WERI-Rb-1 (cell line): Measurements from ENCODE around the gene SCARF1.

Experiments
- DNase-seq: peaks from one replicate; pipeline ENCODE4 v3.0.0-alpha.2; 2020
- H3K27ac ChIP-seq: fragments of 250-450 bp; sonication (Bioruptor Pico); 2 replicates; pipeline ENCODE4 v1.5.1; 2020; ENCODE audit warnings: mild to moderate bottlenecking, moderate library complexity
- H3K27me3 ChIP-seq: fragments of 250-450 bp; sonication (Bioruptor Pico); 2 replicates; pipeline ENCODE4 v1.5.1; 2021; ENCODE audit warnings: mild to moderate bottlenecking, low read depth, moderate library complexity; ENCODE audit not compliant: insufficient read depth, severe bottlenecking
- H3K36me3 ChIP-seq: fragments of 250-450 bp; sonication (Bioruptor Pico); 2 replicates; pipeline ENCODE4 v1.5.1; 2020; ENCODE audit warnings: mild to moderate bottlenecking, moderate library complexity
- H3K4me3 ChIP-seq: 2 replicates; pipeline ENCODE4 v1.5.1; 2011; ENCODE audit warnings: low read depth, mild to moderate bottlenecking, control low read depth, low read length
- H3K9me3 ChIP-seq: fragments of 250-450 bp; sonication (Bioruptor Pico); 2 replicates; pipeline ENCODE4 v1.5.1; 2021; ENCODE audit warnings: mild to moderate bottlenecking, moderate library complexity; ENCODE audit not compliant: severe bottlenecking
- TF ChIP-seq, protein P1 (sequence below): IDR thresholded peaks from 2 replicates; pipeline ENCODE4 v1.5.1; 2011; ENCODE audit warnings: low read depth, mild to moderate bottlenecking, control low read depth, inconsistent platforms, low read length

Gene SCARF1

GRCh38 chr17:1626333-1626732, 19.2 kb downstream of the SCARF1 start:
- Histone ChIP-seq H3K27ac (peak overlapping the region; percentile 59), H3K9me3 (no peaks in the 10 kb centered on the region), H3K36me3 (peaks cover 9% of the 10 kb centered on the region), H3K27me3 (no peaks in the 10 kb centered on the region), H3K4me3 (no peak overlapping the region)
- TF ChIP-seq, protein P1, sequence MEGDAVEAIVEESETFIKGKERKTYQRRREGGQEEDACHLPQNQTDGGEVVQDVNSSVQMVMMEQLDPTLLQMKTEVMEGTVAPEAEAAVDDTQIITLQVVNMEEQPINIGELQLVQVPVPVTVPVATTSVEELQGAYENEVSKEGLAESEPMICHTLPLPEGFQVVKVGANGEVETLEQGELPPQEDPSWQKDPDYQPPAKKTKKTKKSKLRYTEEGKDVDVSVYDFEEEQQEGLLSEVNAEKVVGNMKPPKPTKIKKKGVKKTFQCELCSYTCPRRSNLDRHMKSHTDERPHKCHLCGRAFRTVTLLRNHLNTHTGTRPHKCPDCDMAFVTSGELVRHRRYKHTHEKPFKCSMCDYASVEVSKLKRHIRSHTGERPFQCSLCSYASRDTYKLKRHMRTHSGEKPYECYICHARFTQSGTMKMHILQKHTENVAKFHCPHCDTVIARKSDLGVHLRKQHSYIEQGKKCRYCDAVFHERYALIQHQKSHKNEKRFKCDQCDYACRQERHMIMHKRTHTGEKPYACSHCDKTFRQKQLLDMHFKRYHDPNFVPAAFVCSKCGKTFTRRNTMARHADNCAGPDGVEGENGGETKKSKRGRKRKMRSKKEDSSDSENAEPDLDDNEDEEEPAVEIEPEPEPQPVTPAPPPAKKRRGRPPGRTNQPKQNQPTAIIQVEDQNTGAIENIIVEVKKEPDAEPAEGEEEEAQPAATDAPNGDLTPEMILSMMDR = no peak
- DNase-seq = peak; percentile 72

DNA sequence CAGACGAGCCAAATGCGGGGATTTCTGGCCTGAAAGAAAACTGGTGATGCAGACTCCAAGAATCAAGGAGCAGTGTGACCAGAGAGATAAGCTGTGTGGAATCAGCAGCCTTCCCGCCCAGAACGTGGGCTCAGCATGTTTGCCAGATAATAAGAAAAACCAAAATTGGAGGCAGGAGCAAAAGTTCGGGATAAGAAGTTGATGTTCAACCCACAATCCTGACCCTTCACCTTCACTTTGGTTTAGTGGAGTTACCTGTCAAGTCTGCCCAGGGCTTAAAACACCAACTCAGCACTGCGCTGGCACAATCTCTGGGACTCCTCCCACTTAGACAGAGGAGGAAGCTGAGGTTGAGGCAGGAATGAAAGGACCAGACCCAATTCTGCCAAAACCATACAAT, 20.0 kb downstream of the SCARF1 start:
- H3K36me3 ChIP-seq = peaks cover 9% of the 10 kb centered on the region
- H3K27ac ChIP-seq = no peak overlapping the region
- no peaks in the 10 kb centered on the region for H3K27me3 ChIP-seq
- no peak overlapping the region for H3K4me3 ChIP-seq
- no peak for DNase-seq
- TF ChIP-seq, protein P1 = no peak
- H3K9me3 ChIP-seq = no peaks in the 10 kb centered on the region

DNA sequence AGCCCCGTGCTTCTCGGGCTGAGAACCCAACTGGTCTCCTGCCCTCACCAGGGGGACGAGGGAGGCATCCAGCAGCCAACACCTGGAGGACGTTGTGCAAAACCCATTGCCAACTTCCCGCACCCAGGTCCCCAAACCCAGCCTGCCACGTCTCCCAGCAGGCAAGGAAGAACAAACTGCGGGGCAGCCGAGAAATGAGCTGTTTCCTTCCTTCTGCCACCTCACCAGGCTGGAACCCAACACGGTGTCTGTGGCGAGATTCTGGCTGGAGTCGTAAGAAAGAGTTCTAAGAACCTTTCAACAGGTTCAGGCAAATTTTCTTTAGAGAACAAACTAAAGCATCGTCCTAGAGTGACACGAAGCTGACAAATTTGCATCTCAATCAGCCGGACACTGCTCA, 20.5 kb downstream of the SCARF1 start:
- H3K27ac ChIP-seq = no peak overlapping the region
- H3K27me3 ChIP-seq = no peaks in the 10 kb centered on the region
- TF ChIP-seq, protein P1 = no peak
- H3K9me3 ChIP-seq = no peaks in the 10 kb centered on the region
- DNase-seq = no peak
- no peak overlapping the region for H3K4me3 ChIP-seq
- H3K36me3 ChIP-seq = peaks cover 9% of the 10 kb centered on the region

GRCh38 chr17:1624650-1625049, 20.9 kb downstream of the SCARF1 start:
- H3K27ac ChIP-seq = no peak overlapping the region
- no peak overlapping the region for H3K4me3 ChIP-seq
- TF ChIP-seq, protein P1 = no peak
- DNase-seq = no peak
- H3K36me3 ChIP-seq = peaks cover 9% of the 10 kb centered on the region
- no peaks in the 10 kb centered on the region for H3K27me3 ChIP-seq
- no peaks in the 10 kb centered on the region for H3K9me3 ChIP-seq

GRCh38 chr17:1623057-1623630, 22.4 kb downstream of the SCARF1 start:
- Histone ChIP-seq H3K9me3 (no peaks in the 10 kb centered on the region), H3K36me3 (peaks cover 9% of the 10 kb centered on the region), H3K27me3 (no peaks in the 10 kb centered on the region), H3K4me3 (no peak overlapping the region), H3K27ac (no peak overlapping the region)
- no peak for DNase-seq
- TF ChIP-seq, protein P1 = no peak
